Effector memory CD4-positive, alpha-beta T cell (primary cell): Measurements from ENCODE around the gene CGB5.
"Not testable (repeated sequence)": the region's sequence is repeated elsewhere in the genome, so short reads cannot be mapped to it uniquely, and the experiment has no call there.

Experiments
- DNase-seq, 3 donors: peaks; one replicate each; pipeline ENCODE4 v3.0.0-alpha.2; 2020
- H3K27ac ChIP-seq: 2 replicates; pipeline ENCODE4 v1.7.0; 2013; ENCODE audit warnings: mild to moderate bottlenecking, low read length, moderate library complexity; ENCODE audit not compliant: insufficient read depth, poor library complexity, severe bottlenecking
- H3K27me3 ChIP-seq: replicated peaks from 2 replicates; pipeline ENCODE4 v1.7.0; 2013; ENCODE audit warnings: mild to moderate bottlenecking, low read length; ENCODE audit not compliant: insufficient read depth, control insufficient read depth, poor library complexity, severe bottlenecking
- H3K36me3 ChIP-seq: 2 replicates; pipeline ENCODE4 v1.7.0; 2013; ENCODE audit warnings: mild to moderate bottlenecking, low read length, moderate library complexity; ENCODE audit not compliant: control insufficient read depth, insufficient read depth
- H3K4me1 ChIP-seq: 2 replicates; pipeline ENCODE4 v1.7.0; 2013; ENCODE audit warnings: low read length, mild to moderate bottlenecking; ENCODE audit not compliant: control insufficient read depth, insufficient read depth, poor library complexity, severe bottlenecking
- H3K4me3 ChIP-seq: 2 replicates; pipeline ENCODE4 v1.7.0; 2013; ENCODE audit warnings: low read length, low read depth, mild to moderate bottlenecking; ENCODE audit not compliant: insufficient read depth, poor library complexity, severe bottlenecking
- H3K9me3 ChIP-seq: 2 replicates; pipeline ENCODE4 v1.7.0; 2013; ENCODE audit warnings: mild to moderate bottlenecking, low read length, moderate library complexity; ENCODE audit not compliant: control insufficient read depth

Gene CGB5

DNA sequence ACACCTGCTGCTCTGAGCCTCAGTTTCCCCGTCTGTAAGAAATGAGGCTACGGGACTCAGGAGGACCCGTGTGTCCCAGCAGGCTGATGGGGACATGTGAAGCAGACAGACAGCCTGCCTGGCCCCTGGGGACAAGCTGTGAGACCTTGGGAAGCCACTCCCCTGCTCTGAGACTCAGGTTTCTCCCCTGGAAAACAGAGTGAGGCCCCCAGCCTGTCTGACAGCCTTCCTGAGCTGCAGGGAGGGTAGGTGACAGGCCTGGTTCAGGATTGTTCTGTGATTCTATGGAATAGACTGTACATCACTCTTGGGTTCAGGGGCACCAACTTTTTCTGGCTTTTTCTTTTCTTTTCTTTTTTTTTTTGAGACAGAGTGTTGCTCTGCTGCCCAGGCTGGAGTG, 23.9 kb downstream of the CGB5 start:
- H3K4me3 ChIP-seq: no peak overlapping the region
- no peaks in the 10 kb centered on the region for H3K9me3 ChIP-seq
- H3K27me3 ChIP-seq: peaks cover 22% of the 10 kb centered on the region
- no peak overlapping the region for H3K27ac ChIP-seq
- DNase-seq: no peak
- no peaks in the 10 kb centered on the region for H3K36me3 ChIP-seq
- no peaks in the 10 kb centered on the region for H3K4me1 ChIP-seq

DNA sequence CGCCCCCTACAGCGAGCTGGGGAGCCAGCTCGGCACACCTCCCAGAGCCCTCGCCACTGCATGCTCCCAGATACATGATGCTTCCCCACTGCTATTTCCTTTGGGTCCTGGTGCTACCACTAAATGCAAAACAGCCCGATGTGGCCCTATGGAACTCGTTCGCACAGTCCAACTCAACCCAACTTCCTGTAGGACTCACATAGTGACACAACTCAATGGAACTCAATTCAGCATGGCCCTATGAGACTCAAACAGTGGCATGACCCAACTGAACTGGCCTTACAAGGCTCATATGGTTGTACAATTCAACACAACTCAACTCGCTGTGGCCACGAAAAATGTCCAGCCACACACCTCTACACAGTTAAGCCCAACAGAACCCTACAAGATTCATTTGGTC, 25.4 kb downstream of the CGB5 start:
- Histone ChIP-seq H3K9me3 (no peaks in the 10 kb centered on the region), H3K27me3 (peaks cover 30% of the 10 kb centered on the region), H3K4me1 (no peaks in the 10 kb centered on the region), H3K4me3 (no peak overlapping the region), H3K36me3 (no peaks in the 10 kb centered on the region), H3K27ac (no peak overlapping the region)
- DNase-seq: no peak

- Histone ChIP-seq H3K4me1 (no peaks in the 10 kb centered on the region), H3K27me3 (peaks cover 18% of the 10 kb centered on the region), H3K4me3 (no peak overlapping the region), H3K9me3 (no peaks in the 10 kb centered on the region), H3K36me3 (no peaks in the 10 kb centered on the region), H3K27ac (no peak overlapping the region)
- no peak for DNase-seq
Measured at GRCh38 chr19:49070416-49070815, 26.8 kb downstream of the CGB5 start.

GRCh38 chr19:49071860-49072547, 28.4 kb downstream of the CGB5 start:
- no peak for DNase-seq
- Histone ChIP-seq H3K4me1 (no peaks in the 10 kb centered on the region), H3K27me3 (peaks cover 18% of the 10 kb centered on the region), H3K9me3 (no peaks in the 10 kb centered on the region), H3K4me3 (no peak overlapping the region), H3K27ac (no peak overlapping the region), H3K36me3 (no peaks in the 10 kb centered on the region)

DNA sequence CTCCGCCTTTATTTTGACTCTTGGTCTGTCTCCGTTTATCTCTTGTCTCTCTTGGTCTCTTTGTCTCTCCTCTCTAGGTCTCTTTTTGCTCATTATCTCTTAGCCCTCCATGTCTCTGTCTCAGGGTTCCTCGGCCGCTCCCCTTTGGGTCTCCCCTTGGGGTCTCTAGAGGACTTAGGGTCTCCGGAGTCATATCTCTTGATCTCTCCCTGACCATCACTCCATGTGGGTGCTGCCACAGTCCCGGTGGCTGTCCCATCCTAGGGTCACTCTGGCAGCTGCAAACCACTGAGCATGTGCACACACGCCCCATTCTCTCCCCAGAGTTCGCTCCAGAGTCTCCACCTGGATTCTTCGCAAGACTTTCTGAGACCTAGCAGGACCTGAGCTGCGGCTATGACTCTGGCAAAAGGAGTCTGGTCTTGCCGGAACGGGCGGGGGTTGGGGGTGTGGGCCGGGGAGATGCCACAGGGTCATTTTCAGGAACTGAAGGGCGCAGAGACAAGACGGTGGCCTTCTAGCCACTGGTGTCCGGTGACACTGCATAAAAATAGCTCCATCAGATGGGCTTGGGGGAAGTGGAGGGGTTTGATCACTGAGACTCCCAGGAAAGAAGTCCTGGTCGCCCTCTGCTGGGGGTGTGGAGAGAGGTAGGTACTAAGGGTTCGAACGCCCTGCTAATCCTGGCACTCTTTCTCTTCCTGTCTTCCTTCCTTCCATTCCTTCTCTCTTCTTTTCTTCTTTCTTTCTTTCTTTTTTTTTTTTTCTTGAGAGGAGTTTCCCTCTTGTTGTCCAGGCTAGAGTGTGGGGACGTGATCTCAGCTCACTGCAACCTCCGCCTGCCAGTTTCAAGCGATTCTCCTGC, 30.1 kb downstream of the CGB5 start:
- Histone ChIP-seq H3K27ac (no peak overlapping the region), H3K9me3 (no peaks in the 10 kb centered on the region), H3K4me1 (no peaks in the 10 kb centered on the region), H3K4me3 (no peak overlapping the region), H3K27me3 (peaks cover 18% of the 10 kb centered on the region), H3K36me3 (no peaks in the 10 kb centered on the region)
- no peak for DNase-seq

- not testable (repeated sequence) for H3K9me3 ChIP-seq, H3K27ac ChIP-seq, DNase-seq, H3K36me3 ChIP-seq, H3K4me1 ChIP-seq, H3K4me3 ChIP-seq
- H3K27me3 ChIP-seq: peaks cover 18% of the 10 kb centered on the region
Measured at GRCh38 chr19:49074869-49075268, 31.2 kb downstream of the CGB5 start.

DNA sequence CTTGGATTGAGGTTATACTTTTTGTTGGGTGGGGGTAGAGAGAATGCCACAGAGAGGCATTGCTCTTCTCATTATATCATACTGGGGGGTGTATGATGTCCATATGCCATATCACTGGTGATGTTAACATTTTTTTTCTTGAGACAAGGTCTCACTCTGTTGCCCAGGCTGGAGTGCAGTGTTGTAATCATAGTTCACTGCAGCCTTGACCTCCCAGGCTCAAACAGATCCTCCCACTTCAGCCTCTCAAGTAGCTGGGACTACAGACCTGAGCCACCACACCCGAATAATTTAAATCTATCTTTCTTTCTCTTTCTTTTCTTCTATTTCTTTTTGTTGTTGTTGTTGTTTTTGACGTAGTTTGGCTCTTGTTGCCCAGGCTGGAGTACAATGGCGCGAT, 36.7 kb downstream of the CGB5 start:
- no peaks in the 10 kb centered on the region for H3K9me3 ChIP-seq
- H3K36me3 ChIP-seq: no peaks in the 10 kb centered on the region
- no peaks in the 10 kb centered on the region for H3K27me3 ChIP-seq
- H3K4me3 ChIP-seq: no peak overlapping the region
- H3K27ac ChIP-seq: no peak overlapping the region
- DNase-seq: no peak
- no peaks in the 10 kb centered on the region for H3K4me1 ChIP-seq

DNA sequence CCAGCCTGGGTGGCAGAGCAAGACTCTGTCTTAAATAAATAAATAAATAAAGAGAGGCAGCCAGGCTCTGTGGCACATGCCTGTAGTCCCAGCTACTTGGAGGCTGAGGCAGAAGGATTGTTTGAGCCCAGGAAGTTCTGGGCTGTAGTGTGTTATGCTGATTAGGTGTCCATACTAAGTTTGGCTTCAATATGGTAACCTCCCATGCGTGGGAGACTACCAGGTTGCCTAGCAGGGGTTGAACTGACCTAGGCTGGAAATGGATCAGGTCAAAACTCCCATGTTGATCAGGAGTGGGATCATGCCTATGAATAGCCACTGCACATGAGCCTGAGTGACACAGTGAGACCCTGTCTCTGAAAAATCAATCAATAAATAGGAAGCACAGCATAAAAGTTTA, 37.6 kb downstream of the CGB5 start:
- peaks cover 4% of the 10 kb centered on the region for H3K4me1 ChIP-seq
- DNase-seq: no peak
- H3K27ac ChIP-seq: no peak overlapping the region
- no peaks in the 10 kb centered on the region for H3K27me3 ChIP-seq
- H3K9me3 ChIP-seq: no peaks in the 10 kb centered on the region
- no peaks in the 10 kb centered on the region for H3K36me3 ChIP-seq
- H3K4me3 ChIP-seq: no peak overlapping the region

DNA sequence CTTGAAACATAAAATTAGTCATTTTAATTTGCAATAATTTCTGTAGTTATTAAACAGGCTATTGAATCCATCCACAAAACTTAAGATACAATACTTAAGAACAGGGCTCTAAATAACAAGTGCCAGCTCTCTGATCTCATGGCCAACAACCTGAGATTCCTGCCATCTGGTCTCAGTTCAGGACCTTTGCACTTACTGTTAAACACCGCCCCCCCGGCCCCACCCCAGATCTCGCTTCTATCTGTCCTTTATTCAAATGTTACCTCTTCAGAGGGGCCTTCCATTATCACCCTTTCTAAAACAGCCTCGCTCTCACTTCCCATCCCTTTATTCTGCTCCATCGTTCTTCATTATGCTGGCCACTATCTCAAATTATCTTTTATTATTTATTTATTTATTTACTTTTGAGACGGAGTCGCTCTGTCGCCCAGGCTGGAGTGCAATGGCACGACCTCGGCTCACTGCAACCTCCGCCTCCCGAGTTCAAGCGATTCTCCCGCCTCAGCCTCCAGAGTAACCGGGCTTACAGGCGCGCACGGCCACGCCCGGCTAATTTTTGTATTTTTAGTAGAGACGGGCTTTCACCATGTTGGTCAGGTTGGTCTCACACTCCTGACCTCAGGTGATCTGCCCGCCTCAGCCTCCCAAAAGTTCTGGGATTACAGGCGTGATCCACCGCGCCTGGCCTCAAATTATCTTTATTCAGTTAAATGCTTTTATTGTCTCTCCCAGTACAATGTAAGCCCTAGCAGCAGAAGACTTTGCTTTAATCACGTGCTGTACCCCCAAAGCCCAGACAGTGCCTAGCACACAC, 40.8 kb downstream of the CGB5 start:
- H3K27ac ChIP-seq: peak overlapping the region; percentile 84
- H3K36me3 ChIP-seq: peaks cover 14% of the 10 kb centered on the region
- DNase-seq: no peak
- H3K27me3 ChIP-seq: no peaks in the 10 kb centered on the region
- peak overlapping the region; percentile 74 for H3K4me3 ChIP-seq
- peaks cover 16% of the 10 kb centered on the region for H3K4me1 ChIP-seq
- H3K9me3 ChIP-seq: no peaks in the 10 kb centered on the region
